Neural progenitor cell (in vitro differentiated cells): Measurements from ENCODE around the gene TEX30. TPM values are rescaled to one million over a fixed set of nuclear protein-coding genes. Genes with fewer than 3 reads are reported as not detected.

Experiments used
- DNase-seq: peaks from one replicate; pipeline ENCODE4 v3.0.0-alpha.2; 2016; ENCODE audit warnings: low spot score
- H2AFZ ChIP-seq: fragments of 200-600 bp; sonication (generic); replicated peaks from 2 replicates; pipeline ENCODE4 v1.6.1; 2016; ENCODE audit warnings: antibody characterized with exemption
- H3F3A ChIP-seq: fragments of 200-600 bp; sonication (generic); 2 replicates; pipeline ENCODE4 v1.6.1; 2016; ENCODE audit warnings: antibody characterized with exemption, low read depth
- H3K27ac ChIP-seq: fragments of 200-600 bp; sonication (generic); 2 replicates; pipeline ENCODE4 v1.5.1; 2016; ENCODE audit warnings: mild to moderate bottlenecking
- H3K27me3 ChIP-seq: fragments of 200-600 bp; sonication (generic); 2 replicates; pipeline ENCODE4 v1.6.1; 2016; ENCODE audit warnings: mild to moderate bottlenecking, moderate library complexity
- H3K36me3 ChIP-seq: fragments of 200-600 bp; sonication (generic); 2 replicates; pipeline ENCODE4 v1.5.1; 2016
- H3K4me1 ChIP-seq: fragments of 200-600 bp; sonication (generic); 2 replicates; pipeline ENCODE4 v1.6.1; 2016; ENCODE audit warnings: mixed run types
- H3K4me2 ChIP-seq: fragments of 200-600 bp; sonication (generic); 2 replicates; pipeline ENCODE4 v1.6.1; 2016
- H3K4me3 ChIP-seq: fragments of 200-600 bp; sonication (generic); 2 replicates; pipeline ENCODE4 v1.5.1; 2016
- H3K79me2 ChIP-seq: fragments of 200-600 bp; sonication (generic); 2 replicates; pipeline ENCODE4 v1.6.1; 2016; ENCODE audit warnings: low read depth
- H3K9ac ChIP-seq: fragments of 200-600 bp; sonication (generic); 2 replicates; pipeline ENCODE4 v1.6.1; 2016
- H3K9me3 ChIP-seq: fragments of 200-600 bp; sonication (generic); 2 replicates; pipeline ENCODE4 v1.5.1; 2016; ENCODE audit warnings: low read depth
- H4K20me1 ChIP-seq: fragments of 200-600 bp; sonication (generic); 2 replicates; pipeline ENCODE4 v1.6.1; 2016; ENCODE audit warnings: low read depth
- H3K27ac Mint-ChIP-seq: 3 replicates; pipeline ENCODE4 v1.8.0; 2021; ENCODE audit warnings: mixed read lengths
- H3K27me3 Mint-ChIP-seq: 2 replicates; pipeline ENCODE4 v1.8.0; 2022; ENCODE audit warnings: low read depth, mild to moderate bottlenecking, inconsistent platforms, moderate library complexity, mixed read lengths; ENCODE audit not compliant: insufficient read depth
- H3K36me3 Mint-ChIP-seq: 3 replicates; pipeline ENCODE4 v1.8.0; 2021; ENCODE audit warnings: mixed read lengths
- H3K4me1 Mint-ChIP-seq: 3 replicates; pipeline ENCODE4 v1.8.0; 2021; ENCODE audit warnings: mixed read lengths
- H3K4me3 Mint-ChIP-seq: 3 replicates; pipeline ENCODE4 v1.8.0; 2021; ENCODE audit warnings: mild to moderate bottlenecking, moderate library complexity, mixed read lengths
- H3K9me3 Mint-ChIP-seq: 3 replicates; pipeline ENCODE4 v1.8.0; 2020; ENCODE audit warnings: mixed read lengths
- EZH2 ChIP-seq: fragments of 200-600 bp; sonication (generic); IDR thresholded peaks from 2 replicates; pipeline ENCODE4 v1.6.1; 2017; ENCODE audit warnings: antibody characterized with exemption, mild to moderate bottlenecking, moderate library complexity
- EZH2phosphoT487 ChIP-seq: fragments of 200-600 bp; sonication (generic); IDR thresholded peaks from 2 replicates; pipeline ENCODE4 v1.6.1; 2017; ENCODE audit warnings: antibody characterized with exemption
- total RNA-seq: library from RNA; depleted of rRNA; stranded (reverse); fragments of >200 nt; gene quantifications from 2 replicates; pipeline ENCODE4 v1.2.3, GENCODE V29; 2015; ENCODE audit warnings: low replicate concordance
- TF ChIP-seq, protein P1 (sequence below): fragments of 200-600 bp; sonication (generic); IDR thresholded peaks from 2 replicates; pipeline ENCODE4 v1.5.1; 2017; ENCODE audit warnings: antibody characterized with exemption, mild to moderate bottlenecking

Gene TEX30
- total RNA-seq, 1 donor from 2014 or later: 38.9 TPM

DNA sequence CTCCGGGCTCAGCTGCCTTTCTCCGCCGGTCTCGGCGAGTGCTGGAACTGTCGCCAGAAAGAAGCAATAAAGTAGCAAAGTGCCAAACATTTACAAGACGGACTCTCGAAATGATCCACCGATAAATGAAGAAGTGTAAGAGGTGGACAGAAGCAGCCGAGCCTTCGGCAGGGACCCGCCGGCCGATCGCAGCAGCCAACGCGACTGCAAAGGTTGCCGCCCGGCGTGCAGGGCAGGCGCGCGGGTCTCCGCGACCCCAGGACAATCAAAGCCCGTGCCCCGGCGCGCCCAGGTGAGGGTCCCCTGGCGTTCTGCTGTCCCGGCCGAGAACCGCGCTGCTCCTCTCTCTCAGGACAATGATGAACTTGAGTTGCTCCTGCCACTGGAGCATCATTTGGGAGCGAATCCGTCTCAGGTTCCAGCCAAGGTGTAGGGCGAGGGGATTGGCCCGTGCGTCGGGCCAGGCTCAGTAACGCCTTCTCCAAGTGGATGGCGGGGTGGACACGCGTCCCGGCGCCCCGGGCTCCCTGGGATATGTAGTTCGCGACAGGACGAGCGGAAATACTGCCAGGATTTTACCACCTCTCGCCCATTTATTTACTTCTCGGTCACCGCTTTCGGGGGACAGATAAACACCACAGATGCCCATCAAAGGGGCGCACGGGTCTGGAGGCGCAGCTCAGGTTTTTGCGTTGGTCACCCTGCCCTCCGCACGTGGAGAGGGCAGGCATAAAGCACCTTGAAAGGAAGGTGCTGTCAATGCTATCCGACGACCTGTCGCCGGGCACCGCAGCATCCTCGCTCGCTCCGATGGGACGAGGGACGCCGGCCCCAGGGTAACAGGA lies 25.2 kb upstream of the TEX30 start, which contains the start of the genes BIVM and POGLUT2:
Gene BIVM (plus strand): TSS at position 539 of the 845 bp plus-strand sequence. CDS start 8,149 bp downstream, outside the sequence.
Gene POGLUT2 (minus strand): TSS at position 396 of the 845 bp plus-strand sequence. CDS start 306 bp downstream, at position 90.
- H2AFZ ChIP-seq: peak within 1 kb of the TSS; percentile 95
- H3K4me2 ChIP-seq: peak within 1 kb of the TSS; percentile 90
- no peak within 1 kb of the TSS for H3K27ac ChIP-seq
- peak; percentile 62 for TF ChIP-seq EZH2
- TF ChIP-seq EZH2phosphoT487: no peak
- H3K27ac Mint-ChIP-seq: no peak within 1 kb of the TSS
- no peak within 1 kb of the TSS for H3K9ac ChIP-seq
- peaks cover 6% of the 10 kb centered on the region for H3K4me1 ChIP-seq
- H3K4me3 ChIP-seq: peak within 1 kb of the TSS; percentile 83
- peaks cover 18% of the 10 kb centered on the region for H3K4me1 Mint-ChIP-seq
- H3K79me2 ChIP-seq: peaks cover 6% of the 10 kb centered on the region
- H3K27me3 Mint-ChIP-seq: peaks cover 5% of the 10 kb centered on the region
- peaks cover 3% of the 10 kb centered on the region for H3K36me3 Mint-ChIP-seq
- DNase-seq: peak; percentile 95
- H3K4me3 Mint-ChIP-seq: peak within 1 kb of the TSS; percentile 99
- H3K9me3 ChIP-seq: no peaks in the 10 kb centered on the region
- H3F3A ChIP-seq: no peaks in the 10 kb centered on the region
- no peaks in the 10 kb centered on the region for H3K9me3 Mint-ChIP-seq
- no peaks in the 10 kb centered on the region for H4K20me1 ChIP-seq
- H3K27me3 ChIP-seq: peaks cover 39% of the 10 kb centered on the region
- H3K36me3 ChIP-seq: no peaks in the 10 kb centered on the region

GRCh38 chr13:102793611-102794355 lies 20.2 kb upstream of the TEX30 start:
- TF ChIP-seq EZH2phosphoT487: no peak
- TF ChIP-seq, protein P1, sequence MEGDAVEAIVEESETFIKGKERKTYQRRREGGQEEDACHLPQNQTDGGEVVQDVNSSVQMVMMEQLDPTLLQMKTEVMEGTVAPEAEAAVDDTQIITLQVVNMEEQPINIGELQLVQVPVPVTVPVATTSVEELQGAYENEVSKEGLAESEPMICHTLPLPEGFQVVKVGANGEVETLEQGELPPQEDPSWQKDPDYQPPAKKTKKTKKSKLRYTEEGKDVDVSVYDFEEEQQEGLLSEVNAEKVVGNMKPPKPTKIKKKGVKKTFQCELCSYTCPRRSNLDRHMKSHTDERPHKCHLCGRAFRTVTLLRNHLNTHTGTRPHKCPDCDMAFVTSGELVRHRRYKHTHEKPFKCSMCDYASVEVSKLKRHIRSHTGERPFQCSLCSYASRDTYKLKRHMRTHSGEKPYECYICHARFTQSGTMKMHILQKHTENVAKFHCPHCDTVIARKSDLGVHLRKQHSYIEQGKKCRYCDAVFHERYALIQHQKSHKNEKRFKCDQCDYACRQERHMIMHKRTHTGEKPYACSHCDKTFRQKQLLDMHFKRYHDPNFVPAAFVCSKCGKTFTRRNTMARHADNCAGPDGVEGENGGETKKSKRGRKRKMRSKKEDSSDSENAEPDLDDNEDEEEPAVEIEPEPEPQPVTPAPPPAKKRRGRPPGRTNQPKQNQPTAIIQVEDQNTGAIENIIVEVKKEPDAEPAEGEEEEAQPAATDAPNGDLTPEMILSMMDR: no peak
- TF ChIP-seq EZH2: no peak
- Mint-ChIP-seq H3K4me3 (no peak overlapping the region), H3K27ac (no peak overlapping the region), H3K9me3 (no peaks in the 10 kb centered on the region), H3K36me3 (peaks cover 8% of the 10 kb centered on the region), H3K4me1 (peaks cover 12% of the 10 kb centered on the region), H3K27me3 (peaks cover 4% of the 10 kb centered on the region)
- DNase-seq: no peak
- Histone ChIP-seq H3K79me2 (peaks cover 6% of the 10 kb centered on the region), H3K27me3 (peaks cover 12% of the 10 kb centered on the region), H3K9ac (no peak overlapping the region), H3K27ac (no peak overlapping the region), H3K9me3 (no peaks in the 10 kb centered on the region), H4K20me1 (no peaks in the 10 kb centered on the region), H2AFZ (no peak overlapping the region), H3K4me3 (no peak overlapping the region), H3F3A (no peaks in the 10 kb centered on the region), H3K36me3 (no peaks in the 10 kb centered on the region), H3K4me2 (no peak overlapping the region), H3K4me1 (peaks cover 6% of the 10 kb centered on the region)

DNA sequence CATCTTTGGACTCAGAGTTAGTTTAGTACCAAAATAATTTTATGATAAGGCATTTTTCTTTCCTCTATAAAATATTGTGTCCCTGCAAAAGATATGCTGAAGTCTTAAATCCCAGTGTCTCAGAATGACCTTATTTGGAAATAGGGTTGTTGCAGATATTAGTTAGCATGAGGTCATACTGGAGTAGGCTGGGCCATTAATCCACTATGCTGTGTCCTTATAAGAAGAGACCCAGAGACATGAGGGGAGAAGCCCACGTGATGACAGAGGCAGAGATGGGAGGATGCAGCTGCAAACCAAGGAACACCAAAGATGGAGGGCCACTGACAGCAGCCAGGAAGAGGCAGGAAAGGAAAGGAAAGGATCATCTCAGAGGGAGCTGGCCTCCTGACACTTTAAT lies 18.8 kb upstream of the TEX30 start:
- no peaks in the 10 kb centered on the region for H3F3A ChIP-seq
- no peak for TF ChIP-seq EZH2
- TF ChIP-seq, protein P1: no peak
- no peak for TF ChIP-seq EZH2phosphoT487
- peaks cover 17% of the 10 kb centered on the region for H3K36me3 Mint-ChIP-seq
- H3K4me3 Mint-ChIP-seq: no peak overlapping the region
- no peak overlapping the region for H3K4me2 ChIP-seq
- peaks cover 5% of the 10 kb centered on the region for H3K4me1 Mint-ChIP-seq
- no peaks in the 10 kb centered on the region for H3K9me3 ChIP-seq
- peaks cover 1% of the 10 kb centered on the region for H3K79me2 ChIP-seq
- peaks cover under 1% of the 10 kb centered on the region for H3K27me3 ChIP-seq
- no peak for DNase-seq
- H3K4me3 ChIP-seq: no peak overlapping the region
- no peak overlapping the region for H3K9ac ChIP-seq
- peaks cover 2% of the 10 kb centered on the region for H3K27me3 Mint-ChIP-seq
- no peaks in the 10 kb centered on the region for H3K9me3 Mint-ChIP-seq
- H3K4me1 ChIP-seq: no peaks in the 10 kb centered on the region
- H2AFZ ChIP-seq: no peak overlapping the region
- H3K36me3 ChIP-seq: no peaks in the 10 kb centered on the region
- H3K27ac ChIP-seq: no peak overlapping the region
- no peak overlapping the region for H3K27ac Mint-ChIP-seq
- H4K20me1 ChIP-seq: no peaks in the 10 kb centered on the region
